Raji (cell line): ENCODE data around the gene XIAP.

Experiments used
- POLR2A ChIP-seq: IDR thresholded peaks from 2 replicates; pipeline ENCODE4 v1.6.1; 2011; ENCODE audit warnings: low read depth, low read length, control low read depth; ENCODE audit not compliant: insufficient read depth

The XIAP gene

DNA sequence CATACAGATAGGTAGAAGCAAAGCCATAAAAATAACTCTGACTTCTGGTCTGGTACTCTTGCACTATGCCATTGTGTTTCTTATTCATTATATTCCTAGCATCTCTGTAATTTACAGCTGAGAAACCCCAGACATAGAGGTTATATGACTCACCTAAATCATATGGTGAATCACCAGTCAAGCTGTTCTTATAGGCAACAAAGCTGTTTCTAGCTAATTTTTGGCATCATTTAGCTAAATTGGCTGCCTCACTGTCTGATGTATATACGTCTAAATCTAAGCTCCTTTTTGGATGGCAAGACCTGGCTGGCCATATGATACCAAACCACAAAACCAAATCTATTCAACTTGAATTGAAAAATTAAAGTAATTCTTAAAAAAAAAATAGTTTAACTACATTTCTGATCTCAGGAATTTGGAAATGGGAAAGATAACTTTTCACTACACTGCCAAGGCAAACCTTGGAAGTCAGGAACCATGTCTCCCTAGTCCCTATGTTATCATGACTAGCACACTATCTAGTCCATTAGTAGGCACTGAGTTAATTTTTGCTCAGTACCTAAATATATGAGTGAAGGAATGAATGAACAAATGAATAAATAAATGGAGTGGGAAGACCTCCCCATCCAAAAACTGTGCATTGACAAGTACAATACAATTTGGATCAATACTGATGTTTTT, 60.4 kb downstream of the XIAP start:
- TF ChIP-seq POLR2A, result no peak

GRCh38 chrX:123923211-123923610, 63.4 kb downstream of the XIAP start:
- no peak for TF ChIP-seq POLR2A

GRCh38 chrX:123924186-123924585, 64.3 kb downstream of the XIAP start:
- no peak for TF ChIP-seq POLR2A

DNA sequence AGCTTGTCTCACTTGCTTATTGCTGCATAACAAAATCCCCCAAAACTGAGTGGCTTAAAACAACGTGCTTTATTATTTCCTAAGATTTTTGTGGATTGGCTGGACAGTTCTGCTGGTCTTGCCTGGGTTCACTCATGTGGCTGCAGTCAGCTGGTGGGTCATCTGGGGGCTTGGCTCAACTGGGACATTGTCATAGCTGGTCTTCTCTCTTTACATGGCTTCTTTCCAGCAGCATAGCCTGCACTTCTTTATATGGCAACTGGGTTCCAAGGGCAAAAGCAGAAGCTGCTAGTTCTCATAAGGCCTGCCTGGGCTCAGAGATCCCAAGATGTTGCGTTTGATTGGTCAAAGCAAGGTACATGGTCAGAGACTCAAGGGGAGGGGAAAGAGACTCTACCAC, 68.0 kb downstream of the XIAP start:
- no peak for TF ChIP-seq POLR2A

GRCh38 chrX:123943074-123943473, 83.2 kb downstream of the XIAP start:
- TF ChIP-seq POLR2A, result no peak

- TF ChIP-seq POLR2A, result no peak
Observed at GRCh38 chrX:123943488-123943887, 83.6 kb downstream of the XIAP start.

DNA sequence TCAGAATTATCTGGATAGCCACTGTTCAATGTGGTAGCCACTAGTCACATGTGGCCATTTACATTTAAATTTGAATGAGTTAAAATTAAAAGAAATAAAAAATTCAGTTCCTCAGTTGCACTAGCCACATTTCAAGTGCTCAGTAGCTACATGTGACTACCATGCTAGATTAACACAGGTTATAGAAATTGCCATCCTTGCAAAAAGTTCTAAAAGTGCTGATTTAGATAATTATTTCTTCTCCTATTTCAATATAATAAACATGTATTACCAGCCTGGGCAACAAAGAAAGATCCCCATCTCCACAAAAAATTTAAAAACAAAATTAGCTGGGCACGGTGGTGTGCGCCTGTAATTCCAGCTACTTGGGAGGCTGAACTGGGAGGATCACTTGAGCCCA, 90.0 kb downstream of the XIAP start:
- TF ChIP-seq POLR2A, result no peak

GRCh38 chrX:123959281-123960063, 99.6 kb downstream of the XIAP start:
- TF ChIP-seq POLR2A, result no peak

DNA sequence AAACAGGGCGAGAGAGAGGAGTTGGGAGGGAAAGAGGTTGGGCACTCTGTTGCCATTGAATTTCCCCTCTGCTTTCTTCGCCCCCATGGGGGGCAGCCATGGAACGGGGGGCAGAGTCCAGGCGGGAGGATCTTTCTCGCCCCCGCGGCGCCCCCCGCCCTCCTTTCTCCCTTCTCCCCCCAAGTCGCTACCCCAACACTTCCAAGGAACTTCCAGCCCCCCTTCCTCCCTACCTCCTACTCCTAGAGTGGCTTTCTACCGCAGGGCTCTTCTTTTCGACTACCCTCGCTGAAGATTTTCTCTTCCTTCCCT, 101.1 kb downstream of the XIAP start:
- no peak for TF ChIP-seq POLR2A

- TF ChIP-seq POLR2A, result peak; percentile 38; the same call in 1 of the 2 replicates
Observed at GRCh38 chrX:123961268-123962005, 101.6 kb downstream of the XIAP start, which contains the start of gene STAG2. Gene STAG2 (plus strand): TSS chrX:123961706. CDS start chrX:124022628, 60,922 bp downstream.

DNA sequence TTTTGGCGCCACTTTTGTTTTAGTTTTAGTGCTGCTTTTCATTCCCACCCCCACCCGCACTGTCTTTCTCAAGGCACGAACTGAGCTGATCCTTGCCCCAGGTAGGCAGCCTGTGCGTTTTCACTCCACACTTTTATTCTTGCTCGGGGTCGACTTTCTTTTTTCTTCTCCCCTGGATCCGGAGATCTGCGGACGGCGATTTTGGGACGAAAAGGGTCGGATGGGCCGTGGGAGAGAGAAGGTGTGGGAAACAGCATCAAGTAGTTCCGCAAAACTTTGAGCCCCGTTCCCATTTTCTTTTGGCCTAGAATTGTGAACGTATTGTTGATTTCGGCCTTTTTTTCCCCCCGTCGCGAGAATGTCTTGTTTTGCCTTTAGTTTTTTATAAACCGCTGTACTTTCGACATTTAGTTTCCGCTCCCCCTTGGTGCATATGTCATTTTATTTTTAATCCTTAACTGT, 102.2 kb downstream of the XIAP start:
- TF ChIP-seq POLR2A, result no peak

GRCh38 chrX:123962794-123963373, 103.0 kb downstream of the XIAP start:
- TF ChIP-seq POLR2A, result peak; percentile 60
